CD4-positive, alpha-beta T cell treated with Interleukin-6 at 100 ng/mL for 8 hours (primary cell): ENCODE data around the gene CAPRIN1.

ENCODE experiments used
- DNase-seq: peaks from one replicate; pipeline ENCODE4 v3.0.0-alpha.2; 2020; ENCODE audit warnings: mixed read lengths, low spot score

CAPRIN1 gene, protein sequence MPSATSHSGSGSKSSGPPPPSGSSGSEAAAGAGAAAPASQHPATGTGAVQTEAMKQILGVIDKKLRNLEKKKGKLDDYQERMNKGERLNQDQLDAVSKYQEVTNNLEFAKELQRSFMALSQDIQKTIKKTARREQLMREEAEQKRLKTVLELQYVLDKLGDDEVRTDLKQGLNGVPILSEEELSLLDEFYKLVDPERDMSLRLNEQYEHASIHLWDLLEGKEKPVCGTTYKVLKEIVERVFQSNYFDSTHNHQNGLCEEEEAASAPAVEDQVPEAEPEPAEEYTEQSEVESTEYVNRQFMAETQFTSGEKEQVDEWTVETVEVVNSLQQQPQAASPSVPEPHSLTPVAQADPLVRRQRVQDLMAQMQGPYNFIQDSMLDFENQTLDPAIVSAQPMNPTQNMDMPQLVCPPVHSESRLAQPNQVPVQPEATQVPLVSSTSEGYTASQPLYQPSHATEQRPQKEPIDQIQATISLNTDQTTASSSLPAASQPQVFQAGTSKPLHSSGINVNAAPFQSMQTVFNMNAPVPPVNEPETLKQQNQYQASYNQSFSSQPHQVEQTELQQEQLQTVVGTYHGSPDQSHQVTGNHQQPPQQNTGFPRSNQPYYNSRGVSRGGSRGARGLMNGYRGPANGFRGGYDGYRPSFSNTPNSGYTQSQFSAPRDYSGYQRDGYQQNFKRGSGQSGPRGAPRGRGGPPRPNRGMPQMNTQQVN

GRCh38 chr11:34051349-34052035 is at the start of gene CAPRIN1:
CAPRIN1 (plus strand) TSS chr11:34051731; CDS start chr11:34052421, 690 bp downstream.
- peak; percentile 84 for DNase-seq

DNA sequence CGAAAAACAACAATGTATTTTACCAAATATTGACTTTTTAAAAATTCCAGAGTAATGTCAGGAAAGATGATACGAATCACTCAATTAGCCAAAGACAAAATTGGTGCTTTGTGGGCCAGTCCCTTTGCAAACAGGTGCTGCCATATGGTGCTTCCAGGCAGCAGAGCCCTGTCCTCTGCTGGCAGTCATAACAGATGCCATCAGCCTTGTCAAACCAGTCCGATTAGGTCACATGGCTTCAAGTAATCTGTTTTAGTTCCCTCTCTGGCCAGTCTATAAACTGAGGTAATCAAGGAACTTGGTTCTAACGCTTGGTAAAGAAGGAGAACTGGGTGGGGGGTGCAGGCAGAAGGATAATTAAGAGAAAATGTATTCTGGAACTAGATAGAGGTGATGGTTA is 49.1 kb upstream of the CAPRIN1 start:
- DNase-seq, result no peak

DNA sequence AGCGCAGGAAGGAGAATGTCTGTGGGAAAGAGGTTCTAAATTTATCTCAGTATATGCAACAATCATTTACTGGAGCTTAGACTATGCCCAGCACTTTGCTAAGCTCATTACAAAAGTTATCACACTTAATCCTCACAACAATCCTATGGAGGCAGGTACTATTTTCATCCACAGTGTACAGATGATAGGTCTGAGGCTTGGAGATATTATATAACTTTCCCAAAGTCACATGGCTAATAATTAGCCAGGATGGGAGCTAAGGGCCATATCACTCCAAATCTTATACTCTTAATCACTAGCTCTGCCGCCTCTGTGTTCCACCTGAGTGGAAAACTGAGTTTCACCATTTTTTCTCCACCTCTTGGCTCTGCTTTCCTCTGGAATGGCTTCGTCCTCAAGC is 47.3 kb upstream of the CAPRIN1 start:
- no peak for DNase-seq

- DNase-seq, result no peak
These were observed 44.7 kb upstream of the CAPRIN1 start for GRCh38 chr11:34006876-34007275.

GRCh38 chr11:34012734-34013133 is 38.8 kb upstream of the CAPRIN1 start:
- DNase-seq, result no peak

DNA sequence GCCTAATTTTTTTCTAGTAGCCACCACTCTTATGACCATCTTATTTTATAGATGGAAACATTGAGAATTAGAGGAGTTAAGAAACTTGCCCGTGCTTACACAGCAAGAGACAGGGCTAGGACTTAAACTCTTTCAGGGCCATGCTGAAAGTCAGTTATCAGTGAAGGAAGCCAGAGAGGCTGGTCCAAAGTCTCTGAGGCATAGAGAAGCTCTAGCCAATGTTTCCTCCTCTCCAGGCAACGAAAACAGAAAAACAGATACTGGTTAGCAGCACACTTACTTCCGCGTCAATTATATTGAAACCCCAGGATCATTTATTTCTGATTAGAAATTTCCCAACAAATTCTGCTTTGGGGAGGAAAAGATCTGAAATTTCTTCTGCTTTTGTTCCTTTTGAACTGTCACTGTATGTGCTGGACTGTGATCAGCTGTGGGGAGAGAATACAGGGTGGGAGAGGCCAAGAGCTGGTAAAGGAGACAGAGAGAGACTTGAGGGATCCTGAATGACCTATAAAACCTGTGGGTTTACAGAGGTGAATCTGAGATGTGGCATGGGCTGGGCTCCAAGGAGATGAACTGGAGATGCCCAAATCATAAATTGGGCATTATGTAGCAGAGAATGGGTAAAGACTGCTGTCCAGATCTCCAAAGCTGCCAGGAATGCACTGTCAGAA is 37.5 kb upstream of the CAPRIN1 start:
- DNase-seq, result no peak

GRCh38 chr11:34021977-34022735 is 29.4 kb upstream of the CAPRIN1 start:
- no peak for DNase-seq

DNA sequence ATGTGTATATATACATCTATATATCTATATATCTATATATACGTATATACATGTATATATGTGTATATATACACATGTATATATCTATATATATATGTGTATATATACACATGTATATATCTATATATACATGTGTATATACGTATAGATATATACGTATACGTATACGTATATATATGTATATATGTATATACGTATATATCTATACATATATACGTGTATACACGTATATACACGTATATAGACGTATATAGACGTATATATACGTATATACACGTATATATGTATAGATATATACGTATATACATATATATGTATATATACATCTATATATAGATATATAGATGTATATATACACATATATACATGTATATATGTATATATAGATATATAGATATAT is 25.1 kb upstream of the CAPRIN1 start:
- no peak for DNase-seq

DNA sequence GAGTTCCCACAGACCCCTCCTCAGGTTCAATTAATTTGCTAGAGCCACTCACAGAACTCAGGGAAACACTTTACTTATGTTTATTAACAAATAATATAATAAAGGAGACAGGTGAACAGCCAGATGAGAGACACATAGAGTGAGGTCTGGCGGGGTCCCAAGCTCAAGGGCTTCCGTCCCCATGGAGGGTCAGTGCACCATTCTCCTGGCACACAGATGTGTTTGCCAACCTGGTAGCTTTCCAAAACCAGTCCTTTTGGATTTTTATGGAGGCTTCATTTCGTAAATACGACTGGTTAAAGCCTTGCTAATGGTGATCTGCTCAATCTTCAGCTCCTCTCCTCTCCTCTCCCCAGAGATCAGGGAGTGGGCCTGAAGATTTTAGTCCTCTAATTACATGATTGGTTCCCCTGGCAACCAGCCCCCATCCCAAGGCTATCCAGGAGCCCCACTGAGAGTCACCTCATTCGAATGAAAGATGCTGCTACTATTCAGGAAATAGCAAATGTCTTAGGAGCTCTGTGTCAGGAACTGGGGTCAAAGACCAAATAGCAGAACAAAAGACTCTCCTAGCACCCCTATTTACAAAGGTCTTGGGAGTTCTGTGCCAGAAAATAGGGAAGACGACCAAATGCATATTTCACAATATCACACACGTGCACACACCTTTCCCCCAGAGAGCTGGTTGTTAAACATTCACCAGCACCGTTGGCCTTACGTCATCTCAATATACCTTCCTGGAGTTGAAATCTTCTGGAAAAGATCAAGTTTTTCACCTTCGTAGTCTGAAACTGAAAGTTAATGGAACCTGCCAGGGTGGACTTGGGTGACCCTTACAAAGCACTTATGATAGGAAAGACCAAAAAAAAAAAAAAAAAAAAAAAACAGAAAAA is 23.8 kb upstream of the CAPRIN1 start:
- no peak for DNase-seq

DNA sequence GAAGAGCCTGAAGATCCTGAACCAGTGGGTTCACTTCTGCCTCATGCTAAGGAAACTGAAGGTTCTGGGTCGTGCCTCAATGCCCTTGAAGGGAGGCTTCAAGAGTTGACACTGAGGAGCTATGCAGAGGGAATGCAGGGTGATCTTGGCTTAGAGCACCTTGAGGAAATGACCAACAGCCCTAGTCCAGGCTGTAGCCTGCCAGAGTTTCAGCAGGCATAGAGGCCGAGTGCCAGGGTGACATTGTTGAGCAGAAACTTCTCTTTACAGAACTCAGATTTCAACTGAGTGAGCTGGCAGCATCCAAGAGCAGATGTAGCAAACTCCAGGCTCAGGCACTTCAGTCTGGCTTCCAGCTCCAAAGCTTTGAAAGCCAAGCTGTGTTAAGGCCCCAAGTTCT is 23.1 kb upstream of the CAPRIN1 start:
- DNase-seq, result no peak

- DNase-seq, result no peak
These were observed 22.4 kb upstream of the CAPRIN1 start for GRCh38 chr11:34029176-34029575.

- DNase-seq, result no peak
These were observed 21.1 kb upstream of the CAPRIN1 start for GRCh38 chr11:34030382-34030781.

DNA sequence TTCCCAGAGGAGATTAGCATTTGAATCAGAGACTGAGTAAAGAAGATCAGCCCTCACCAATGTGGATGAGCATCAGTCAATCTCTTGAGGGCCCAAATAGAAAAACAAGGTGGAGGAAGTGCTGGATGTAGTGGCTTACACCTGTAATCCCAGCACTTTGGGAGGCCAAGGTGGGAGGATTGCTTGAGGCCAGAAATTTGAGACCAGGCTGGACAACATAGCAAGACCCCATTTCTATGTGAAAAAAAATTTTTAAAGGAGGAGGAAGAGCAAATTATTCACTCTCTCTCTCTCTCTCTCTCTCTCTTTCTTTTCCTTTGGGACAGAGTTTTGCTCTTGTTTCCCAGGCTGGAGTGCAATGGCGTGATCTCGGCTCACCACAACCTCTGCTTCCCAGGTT is 18.1 kb upstream of the CAPRIN1 start:
- DNase-seq, result no peak

- no peak for DNase-seq
These were observed 17.5 kb upstream of the CAPRIN1 start for GRCh38 chr11:34034053-34034452.

DNA sequence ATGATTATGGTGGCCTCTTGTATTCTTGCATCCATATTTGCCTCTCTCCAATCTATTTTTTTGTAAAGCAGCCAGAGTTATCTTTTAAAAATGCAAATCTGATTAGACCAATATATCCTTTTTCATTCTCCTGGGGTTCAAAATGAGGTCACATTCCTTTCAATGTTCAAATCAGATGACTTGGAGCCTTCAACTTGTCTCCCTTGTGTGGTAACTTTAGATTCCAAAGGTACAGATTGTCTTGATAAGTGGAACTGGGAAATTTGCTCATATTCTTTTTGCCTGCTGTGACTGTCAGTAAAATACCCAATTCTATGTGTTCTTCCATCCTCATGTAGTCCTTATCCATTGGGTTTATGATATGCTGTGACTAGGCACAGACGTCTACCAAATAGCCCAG is 15.1 kb upstream of the CAPRIN1 start:
- no peak for DNase-seq

- DNase-seq, result no peak
These were observed 14.5 kb upstream of the CAPRIN1 start for GRCh38 chr11:34037016-34037415.

- no peak for DNase-seq
These were observed 11.0 kb upstream of the CAPRIN1 start for GRCh38 chr11:34040571-34040970.

DNA sequence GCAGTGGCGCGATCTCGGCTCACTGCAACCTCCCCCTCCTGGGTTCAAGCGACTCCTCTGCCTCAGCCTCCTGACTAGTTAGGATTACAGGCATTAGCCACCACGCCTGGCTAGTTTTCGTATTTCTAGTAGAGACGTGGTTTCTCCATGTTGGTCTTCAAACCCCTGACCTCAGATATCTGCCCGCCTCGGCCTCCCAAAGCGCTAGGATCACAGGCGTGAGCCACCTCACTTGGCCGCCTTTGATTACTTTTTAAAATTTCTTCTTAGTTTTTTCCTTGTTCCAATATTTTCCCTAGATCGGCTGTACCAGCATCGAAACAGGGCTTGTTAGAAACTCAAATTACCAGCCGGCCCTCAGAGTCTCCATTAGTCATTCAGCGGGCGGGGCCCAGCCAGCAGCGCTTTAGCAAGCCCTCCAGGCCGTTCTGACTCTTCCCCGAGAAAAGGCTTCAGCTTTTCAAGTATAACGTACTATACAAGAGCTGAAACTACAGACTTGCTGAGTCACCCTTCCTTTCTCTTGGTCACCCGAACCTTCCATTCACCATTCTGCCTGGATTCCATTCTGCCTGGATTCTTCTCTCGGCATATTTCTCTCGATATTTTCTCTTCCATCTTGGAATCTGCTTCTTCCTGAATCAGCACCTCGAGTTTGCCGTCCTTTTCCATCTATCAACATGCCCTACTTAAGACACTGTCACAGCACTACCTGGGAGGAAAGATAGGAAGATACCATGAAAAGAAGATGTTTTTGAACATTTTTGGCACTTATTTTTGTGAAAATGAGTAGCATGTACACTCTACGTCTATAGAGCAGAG is 6.7 kb upstream of the CAPRIN1 start:
- DNase-seq, result no peak

GRCh38 chr11:34049028-34049427 is 2.5 kb upstream of the CAPRIN1 start:
- no peak for DNase-seq
